HT1080 (cell line): ENCODE measurements around the gene SYNPO2. TPM values are rescaled to one million over a fixed set of nuclear protein-coding genes. Genes with fewer than 3 reads are reported as not detected.
A peak's percentile ranks its signal among the peaks of the same experiment; 100 is the strongest.

Experiments
- DNase-seq: peaks from one replicate; pipeline ENCODE4 v3.0.0-alpha.2; 2015; ENCODE audit warnings: low read depth
- polyA plus RNA-seq, 2 experiments: library from polyadenylated mRNA; depleted of rRNA; stranded (reverse); fragments of >200 nt; gene quantifications; 2 replicates each; pipeline ENCODE4 v1.2.3, GENCODE V29; 2015
- total RNA-seq: library from RNA; depleted of rRNA; stranded (reverse); fragments of >200 nt; shearing (Covaris generic); gene quantifications from 2 replicates; pipeline ENCODE4 v1.2.3, GENCODE V29; 2014; rRNA removed

SYNPO2 gene, protein sequence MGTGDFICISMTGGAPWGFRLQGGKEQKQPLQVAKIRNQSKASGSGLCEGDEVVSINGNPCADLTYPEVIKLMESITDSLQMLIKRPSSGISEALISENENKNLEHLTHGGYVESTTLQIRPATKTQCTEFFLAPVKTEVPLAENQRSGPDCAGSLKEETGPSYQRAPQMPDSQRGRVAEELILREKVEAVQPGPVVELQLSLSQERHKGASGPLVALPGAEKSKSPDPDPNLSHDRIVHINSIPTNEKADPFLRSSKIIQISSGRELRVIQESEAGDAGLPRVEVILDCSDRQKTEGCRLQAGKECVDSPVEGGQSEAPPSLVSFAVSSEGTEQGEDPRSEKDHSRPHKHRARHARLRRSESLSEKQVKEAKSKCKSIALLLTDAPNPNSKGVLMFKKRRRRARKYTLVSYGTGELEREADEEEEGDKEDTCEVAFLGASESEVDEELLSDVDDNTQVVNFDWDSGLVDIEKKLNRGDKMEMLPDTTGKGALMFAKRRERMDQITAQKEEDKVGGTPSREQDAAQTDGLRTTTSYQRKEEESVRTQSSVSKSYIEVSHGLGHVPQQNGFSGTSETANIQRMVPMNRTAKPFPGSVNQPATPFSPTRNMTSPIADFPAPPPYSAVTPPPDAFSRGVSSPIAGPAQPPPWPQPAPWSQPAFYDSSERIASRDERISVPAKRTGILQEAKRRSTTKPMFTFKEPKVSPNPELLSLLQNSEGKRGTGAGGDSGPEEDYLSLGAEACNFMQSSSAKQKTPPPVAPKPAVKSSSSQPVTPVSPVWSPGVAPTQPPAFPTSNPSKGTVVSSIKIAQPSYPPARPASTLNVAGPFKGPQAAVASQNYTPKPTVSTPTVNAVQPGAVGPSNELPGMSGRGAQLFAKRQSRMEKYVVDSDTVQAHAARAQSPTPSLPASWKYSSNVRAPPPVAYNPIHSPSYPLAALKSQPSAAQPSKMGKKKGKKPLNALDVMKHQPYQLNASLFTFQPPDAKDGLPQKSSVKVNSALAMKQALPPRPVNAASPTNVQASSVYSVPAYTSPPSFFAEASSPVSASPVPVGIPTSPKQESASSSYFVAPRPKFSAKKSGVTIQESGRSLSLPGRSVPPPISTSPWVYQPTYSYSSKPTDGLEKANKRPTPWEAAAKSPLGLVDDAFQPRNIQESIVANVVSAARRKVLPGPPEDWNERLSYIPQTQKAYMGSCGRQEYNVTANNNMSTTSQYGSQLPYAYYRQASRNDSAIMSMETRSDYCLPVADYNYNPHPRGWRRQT
- 0.08 and 0.37 TPM in 2 replicates for total RNA-seq
- polyA plus RNA-seq (2015; cell fraction: cytosol; rRNA removed) = 0.08 TPM in 1 of 2 replicates, not detected in the other
- polyA plus RNA-seq (2015; cell fraction: nucleus; rRNA removed) = 0.04 and 0.15 TPM in 2 replicates

DNA sequence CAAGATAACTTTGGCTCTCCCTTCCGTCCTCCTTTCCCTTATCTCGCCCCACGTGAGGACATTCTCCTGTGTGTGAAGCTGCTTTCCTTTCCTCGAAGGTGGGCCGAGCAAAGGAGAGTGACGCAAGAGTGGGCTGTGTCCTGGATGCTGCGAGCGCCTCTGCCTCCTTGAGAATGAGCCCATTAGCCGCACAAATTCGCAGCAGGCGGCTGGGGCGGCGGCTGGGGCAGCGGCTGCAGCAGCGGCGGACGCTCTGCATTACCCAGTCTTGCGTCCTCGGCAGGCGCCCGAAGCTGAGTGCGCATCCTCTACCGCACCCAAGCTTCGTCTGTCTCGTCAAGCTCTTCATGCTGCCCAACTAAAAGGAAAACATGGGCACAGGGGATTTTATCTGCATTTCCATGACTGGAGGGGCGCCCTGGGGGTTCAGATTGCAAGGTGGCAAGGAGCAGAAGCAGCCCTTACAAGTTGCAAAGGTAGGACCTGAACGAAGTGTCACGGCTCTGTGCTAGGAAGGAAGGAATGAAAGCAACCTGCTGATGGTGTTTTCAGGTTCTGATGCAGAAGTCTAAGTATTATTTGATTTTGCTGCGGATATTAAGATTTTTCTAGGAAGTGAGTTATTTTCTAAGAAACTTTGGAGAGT lies at the start of gene SYNPO2:
SYNPO2 (plus strand) TSS at position 189 of the 646 bp plus-strand sequence; CDS start at position 372, 183 bp downstream.
- peak; percentile 78 for DNase-seq

DNA sequence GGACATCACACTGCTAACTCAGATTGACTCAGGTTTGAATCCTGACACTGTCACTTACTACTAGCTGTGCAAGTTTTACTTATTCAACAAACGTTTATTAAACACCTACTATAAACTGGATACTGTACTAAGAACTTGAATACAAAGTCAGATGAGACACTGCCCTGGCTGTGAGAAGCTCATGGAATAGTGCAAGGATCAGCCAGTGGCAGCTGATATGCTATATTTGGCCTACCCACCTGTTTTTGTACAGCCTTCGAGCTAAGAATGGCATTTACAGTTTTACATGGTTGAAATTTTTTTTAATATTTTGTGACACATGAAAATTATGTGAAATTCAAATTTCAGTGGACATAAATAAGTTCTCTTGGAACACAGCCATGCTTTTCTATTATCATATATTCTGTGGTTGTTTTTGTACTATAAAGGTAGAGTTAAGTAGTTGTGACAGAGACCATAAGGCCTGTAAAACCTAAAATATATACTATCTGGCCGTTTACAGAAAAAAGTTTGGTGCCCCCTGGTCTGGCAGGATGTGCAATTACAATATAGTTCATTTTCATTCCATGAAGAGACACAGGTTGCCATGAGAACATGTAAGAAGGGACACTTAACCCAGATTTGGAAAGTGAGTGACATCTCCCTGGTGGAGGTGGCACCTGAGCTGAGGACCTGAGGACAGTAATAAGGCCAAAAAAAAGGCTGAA lies 49.3 kb upstream of the SYNPO2 start:
- no peak for DNase-seq

DNA sequence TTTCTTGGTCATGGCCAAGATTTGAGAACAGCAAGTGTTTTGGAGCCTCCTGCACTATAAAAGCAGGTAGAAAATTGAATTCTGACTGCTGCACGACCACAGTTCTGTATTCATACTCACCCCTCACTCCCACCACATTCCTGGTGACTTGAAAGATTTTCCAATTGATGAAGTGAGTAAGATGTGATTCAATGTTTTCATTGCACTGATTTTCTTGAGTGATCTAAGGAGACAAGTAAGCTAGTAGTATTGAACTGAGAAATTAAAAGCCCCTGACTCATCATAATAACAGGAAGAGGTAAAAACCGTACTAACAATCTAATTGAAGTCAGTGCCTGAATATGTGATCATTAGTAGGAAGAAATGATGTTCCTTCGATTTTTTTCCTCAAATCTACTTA lies 46.6 kb upstream of the SYNPO2 start:
- DNase-seq = peak; percentile 92

DNA sequence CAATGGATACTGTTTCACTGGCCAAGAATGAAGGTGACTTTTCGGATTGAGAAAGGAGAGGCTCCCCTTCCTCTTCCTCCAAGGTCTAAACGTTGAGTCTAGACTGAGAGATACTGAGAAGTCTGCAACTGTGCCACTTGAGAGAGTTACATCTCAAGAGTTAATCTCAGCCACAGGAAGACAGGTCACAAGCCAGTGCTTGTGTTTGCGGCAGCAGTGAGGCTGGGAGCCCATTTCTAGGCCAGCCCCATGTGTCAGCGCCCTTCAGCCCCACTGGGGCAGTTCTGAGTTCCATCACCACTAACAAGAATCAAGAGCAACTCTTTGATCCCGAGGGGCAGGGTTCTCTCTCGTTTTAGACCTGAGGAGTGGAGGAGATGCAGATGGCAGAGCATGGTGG lies 45.4 kb upstream of the SYNPO2 start:
- no peak for DNase-seq

DNA sequence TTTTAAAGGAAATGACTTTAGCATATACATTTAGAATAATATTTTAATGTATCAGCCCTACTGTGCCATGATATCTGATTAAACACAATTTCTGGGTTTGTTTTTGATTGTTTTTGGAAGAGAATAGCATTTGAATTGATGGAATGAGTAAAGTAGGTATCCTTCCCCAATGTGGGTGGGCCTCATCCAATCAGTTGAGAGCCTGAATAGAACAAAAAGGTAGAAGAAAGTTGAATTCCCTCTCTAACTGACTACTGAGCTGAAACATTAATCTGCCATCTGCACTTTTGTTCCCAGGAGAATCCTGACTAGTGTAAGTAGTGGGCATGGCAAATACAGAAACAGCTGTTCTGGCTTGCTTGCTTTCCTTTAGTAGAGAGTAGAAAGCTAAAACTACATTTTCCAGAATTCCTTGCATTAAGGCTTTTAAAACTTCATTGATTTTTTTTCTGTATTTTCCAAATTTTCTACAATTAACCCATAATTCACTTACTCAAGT lies 43.1 kb upstream of the SYNPO2 start:
- DNase-seq = no peak

DNA sequence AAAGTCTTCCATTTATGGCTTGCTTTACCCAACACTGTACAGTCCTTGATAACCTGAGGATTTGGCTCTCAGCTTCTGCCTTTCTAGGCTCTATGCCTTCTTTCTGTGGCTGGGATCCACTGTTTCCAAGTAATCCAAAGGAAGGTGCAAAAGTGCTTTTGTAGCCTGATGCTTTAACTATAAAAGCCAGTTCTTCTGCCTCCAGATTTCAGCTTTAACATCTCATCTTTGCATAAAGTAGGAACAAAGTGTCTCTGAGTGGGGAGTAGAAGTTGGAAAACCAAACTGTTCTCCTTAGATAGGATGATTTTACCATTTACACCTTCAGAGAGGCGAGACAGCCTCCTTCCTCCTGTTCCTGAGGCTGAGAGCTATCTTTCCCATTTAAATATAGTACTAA lies 41.7 kb upstream of the SYNPO2 start:
- DNase-seq = no peak

DNA sequence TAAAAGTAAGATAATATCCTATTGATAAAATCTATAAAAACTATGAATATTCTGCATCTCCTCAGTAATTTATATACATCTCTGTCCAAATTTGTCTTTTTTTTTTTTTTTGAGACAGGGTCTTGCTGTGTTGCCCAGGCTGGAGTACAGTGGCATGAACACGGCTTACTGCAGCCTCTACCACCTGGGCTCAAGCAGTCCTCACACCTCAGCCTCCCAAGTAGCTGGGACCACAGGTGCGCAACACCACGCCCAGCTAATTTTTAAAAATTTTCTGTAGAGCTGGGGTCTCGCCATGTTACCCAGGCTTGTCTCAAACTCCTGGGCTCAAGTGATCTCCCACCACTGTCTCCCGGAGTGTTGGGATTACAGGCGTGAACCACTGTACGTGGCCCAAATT lies 40.4 kb upstream of the SYNPO2 start:
- DNase-seq = no peak

DNA sequence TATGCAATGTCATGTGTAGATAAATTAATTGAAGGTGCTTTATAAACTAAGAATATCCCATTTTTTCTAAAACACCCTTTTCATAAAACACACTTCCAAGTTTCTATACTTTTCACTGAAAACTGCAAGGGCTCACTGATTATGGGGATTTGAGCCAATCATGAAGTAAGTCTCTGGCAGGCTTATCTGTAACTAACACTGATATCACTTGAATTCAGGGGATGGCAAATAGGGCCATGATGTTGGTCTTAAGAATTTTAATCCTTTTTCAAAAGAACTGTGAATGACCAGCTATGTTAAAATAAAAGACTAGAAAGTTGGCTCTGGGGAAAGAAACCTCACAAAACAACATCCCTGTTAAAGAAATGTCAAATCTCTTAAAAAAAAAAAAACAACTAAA lies 39.8 kb upstream of the SYNPO2 start:
- DNase-seq = no peak

DNA sequence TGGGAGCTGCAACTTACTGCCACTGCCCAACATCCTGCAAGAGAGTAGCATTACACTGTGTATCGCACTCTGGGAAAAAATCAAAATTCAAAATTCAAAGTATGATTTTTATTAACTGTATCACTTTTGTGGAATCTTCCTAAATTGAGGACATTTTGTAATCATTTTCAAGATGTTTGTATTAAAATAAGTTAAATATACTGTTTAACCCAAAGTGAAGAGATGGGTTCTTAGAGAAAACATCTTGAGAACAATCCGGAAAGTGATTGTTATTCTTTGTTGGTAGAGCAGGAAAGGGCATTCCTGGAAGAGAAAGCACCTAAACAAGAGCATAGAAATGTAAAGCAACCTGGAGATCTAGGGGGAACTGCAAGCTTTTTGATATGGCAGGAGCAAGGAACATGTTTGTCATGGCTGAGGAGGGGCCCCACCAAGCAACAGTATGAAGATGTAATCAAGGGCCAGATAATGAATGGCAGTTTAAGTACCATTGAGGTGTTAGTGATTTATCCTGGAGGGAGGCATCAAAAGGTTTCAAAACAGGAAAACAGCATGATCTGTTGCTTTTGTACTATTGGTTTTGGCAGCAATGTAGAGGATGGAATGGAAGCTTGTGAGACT lies 38.7 kb upstream of the SYNPO2 start:
- DNase-seq = no peak

DNA sequence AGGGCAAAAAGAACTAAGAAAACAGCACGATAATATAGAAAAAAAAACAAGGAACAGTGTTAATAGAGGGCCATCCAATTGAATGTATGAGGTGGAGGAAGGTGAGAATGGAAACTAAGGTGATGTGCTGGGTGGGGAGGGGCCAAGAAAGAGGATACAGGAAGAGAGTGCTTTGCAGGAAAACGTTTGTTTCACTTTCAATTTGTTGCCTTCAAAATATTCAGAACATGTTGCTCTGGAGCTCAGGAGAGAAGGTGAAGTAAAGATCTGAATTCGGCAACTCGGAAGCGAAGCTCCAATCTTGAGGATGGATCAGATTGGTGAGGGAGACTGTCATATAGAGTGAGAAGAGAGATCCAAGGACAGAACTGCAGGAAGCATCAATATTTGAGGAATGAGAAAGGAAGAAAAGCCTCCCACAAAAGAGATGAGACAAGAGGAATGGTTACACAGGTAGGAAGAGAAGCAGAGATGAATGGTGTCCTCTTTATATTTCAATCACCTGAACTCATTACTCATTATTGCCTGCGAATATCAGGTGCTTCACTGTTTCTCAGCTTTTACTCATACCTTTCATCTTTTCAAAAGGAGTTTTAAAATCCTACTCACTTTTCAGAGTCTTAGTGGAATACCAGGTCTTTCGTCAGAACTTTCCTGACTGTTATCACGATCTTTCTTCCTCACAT lies 38.0 kb upstream of the SYNPO2 start:
- peak; percentile 47 for DNase-seq

DNA sequence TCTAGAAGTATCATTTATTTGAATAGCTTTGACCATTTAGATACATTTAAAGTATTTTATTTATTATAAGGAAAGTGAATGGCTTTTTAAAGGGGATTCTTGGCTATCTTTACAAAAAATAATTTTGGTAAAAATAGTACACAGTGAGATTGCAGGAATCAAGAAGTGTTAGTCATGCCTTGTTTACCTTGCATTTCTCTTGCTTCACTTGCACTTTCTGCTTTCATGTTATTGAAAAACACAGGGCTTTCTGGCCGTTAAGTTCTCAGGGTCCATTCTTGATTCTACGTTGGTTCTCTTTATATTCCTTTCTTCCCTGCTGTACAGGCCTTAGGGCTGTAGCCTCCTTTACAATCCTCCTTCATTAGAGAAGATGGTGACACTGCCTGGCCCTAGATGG lies 30.9 kb upstream of the SYNPO2 start:
- DNase-seq = no peak

DNA sequence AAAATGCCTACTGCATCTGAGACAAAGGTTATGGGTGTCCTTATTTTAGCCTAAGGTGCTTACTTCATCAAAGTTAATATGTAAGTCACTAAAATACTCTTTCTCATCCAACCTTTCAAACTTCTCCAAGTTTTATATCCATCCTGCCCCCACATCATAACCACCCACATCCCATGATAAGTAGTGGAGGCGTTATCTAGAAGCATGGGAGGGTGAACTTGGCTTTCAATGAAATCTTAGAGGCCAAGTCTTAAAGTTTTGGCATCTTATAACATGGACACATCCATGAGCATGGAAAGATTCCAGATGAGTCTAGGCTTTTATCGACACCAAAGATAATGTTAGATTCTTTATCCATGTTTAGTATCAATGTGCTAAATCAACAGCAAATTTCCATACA lies 29.9 kb upstream of the SYNPO2 start:
- no peak for DNase-seq

DNA sequence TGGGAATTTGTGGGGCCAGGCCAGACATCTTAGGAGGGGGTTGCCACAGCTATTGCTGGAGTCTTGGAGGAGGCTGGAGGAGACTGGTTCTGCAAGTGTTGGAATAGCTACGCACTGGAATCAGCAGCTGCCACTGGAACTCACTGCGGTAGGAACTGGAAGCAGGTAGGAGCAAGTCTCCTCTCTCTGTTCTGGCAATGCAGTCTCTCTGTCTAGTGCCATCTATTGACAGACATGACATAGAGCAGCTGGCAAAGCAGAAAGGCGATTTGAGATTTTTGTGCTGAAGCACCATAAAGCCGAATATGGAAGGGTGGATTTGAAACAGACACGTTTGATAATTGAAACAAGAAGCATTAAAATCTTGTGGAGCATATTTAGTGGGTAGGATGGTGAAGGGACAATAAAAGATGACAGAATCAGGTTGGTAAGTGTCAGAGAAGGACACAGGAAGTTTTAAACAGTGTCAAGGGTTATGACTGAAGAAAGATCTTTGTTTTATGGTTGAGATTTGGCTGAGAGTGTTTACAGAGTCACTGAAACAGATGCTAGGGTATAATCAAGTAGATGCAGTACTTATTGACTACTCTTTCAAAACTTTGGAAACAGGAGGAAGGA lies 23.5 kb upstream of the SYNPO2 start:
- peak; percentile 59 for DNase-seq

DNA sequence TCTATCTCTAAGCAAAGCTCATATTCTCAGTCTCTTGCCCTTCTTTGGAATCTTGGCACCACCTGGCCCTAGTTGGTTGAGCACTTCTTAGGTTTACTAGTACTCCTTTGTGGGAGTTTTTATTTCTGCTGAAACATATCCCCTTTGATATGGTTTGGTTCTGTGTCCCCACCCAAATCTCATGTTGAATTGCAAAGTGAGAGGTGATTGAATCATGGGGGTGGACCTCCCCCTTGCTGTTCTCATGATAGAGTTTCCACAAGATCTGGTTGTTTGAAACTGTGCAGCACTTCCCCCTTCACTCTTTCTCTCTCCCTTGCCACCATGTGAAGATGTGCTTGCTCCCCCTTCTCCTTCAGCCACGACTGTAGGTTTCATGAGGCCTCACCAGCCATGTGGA lies 22.2 kb upstream of the SYNPO2 start:
- no peak for DNase-seq

DNA sequence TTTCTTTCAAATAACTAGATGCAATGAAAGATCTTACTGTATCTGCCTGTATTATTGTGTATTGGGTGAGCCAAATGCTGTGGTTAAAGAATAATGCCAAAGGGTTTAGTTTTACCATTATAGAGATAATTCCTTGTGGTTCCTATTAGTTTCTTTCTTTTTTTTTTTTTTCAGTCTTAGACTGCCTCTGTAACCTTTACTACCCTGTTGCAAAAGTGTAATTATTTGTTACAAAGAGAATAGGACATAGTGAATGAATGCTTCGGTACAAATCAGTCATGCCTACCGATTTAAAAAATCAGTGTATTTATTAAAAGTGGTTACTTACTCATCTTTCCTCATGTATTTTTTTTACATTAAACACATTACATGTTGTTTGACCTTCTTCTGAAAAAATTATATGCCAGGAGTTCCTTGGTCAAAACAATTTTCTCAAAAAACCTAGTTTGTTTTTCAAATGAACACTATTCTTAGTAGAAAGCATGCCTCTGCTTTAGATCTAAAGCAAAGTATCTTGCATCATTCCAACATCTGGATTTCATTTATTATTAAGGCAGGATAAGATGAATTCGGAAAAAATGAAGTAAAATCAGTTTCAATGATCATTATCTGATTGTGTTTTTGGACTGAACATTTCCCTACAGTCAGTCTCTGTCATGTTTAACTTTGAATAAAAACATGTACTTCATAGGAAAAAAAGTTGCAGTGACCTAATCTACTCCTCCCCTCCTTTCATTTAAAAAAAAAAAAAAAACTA lies 21.2 kb upstream of the SYNPO2 start:
- DNase-seq = no peak

DNA sequence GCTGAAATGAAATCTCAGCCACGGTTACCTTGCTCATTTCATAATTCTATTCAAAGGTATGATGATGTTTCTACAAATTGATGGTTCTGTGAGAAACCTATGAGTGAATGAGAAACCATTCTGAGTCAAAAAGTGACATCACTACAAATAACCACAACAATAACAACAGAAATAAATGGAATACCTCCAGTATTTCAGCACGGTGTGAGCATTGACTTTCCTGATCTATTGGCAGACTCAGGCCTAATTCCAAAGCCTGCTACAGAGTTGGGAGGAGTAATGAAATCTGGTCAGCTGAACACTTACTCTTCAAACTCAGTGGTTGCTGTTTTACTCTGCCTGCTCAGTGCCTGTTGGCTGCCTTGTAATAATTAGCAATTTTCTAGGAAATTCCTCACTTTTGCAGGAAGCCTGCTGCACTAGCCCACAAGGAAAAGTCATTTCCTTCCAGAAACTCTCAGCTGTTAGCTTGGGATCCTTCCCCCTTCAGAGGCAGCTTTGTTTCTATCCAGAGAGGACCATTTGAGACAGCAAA lies 18.8 kb upstream of the SYNPO2 start:
- peak; percentile 27 for DNase-seq

DNA sequence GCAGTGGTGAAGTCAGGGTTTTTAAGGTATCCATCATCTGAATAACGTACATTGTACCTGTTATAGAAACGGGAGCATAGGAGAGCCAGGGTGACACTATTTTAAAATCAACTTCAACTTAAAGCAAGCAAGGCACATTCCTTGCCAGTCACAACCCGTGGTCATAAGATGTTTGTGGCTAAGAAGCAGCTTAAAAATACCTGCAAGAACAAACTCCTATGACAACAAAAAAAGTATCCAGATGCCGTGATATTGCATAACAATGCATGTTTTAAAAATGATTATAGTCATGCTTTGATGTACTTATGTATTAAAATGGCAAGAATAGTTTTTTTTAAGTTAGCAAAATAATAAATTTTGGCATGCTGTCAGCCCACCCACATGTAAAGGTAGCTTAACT lies 16.5 kb upstream of the SYNPO2 start:
- DNase-seq = no peak
